GM10266 (cell line): ENCODE data around the gene COMMD1.

ENCODE experiments used
- DNase-seq: peaks from one replicate; pipeline ENCODE4 v3.0.0; 2012; ENCODE audit errors: extremely low spot score
- CTCF ChIP-seq: IDR thresholded peaks from 2 replicates; pipeline ENCODE4 v1.5.1; 2012; ENCODE audit warnings: mild to moderate bottlenecking, low read depth; ENCODE audit not compliant: control insufficient read depth, insufficient read depth; ENCODE audit errors: missing control alignments

Gene COMMD1

DNA sequence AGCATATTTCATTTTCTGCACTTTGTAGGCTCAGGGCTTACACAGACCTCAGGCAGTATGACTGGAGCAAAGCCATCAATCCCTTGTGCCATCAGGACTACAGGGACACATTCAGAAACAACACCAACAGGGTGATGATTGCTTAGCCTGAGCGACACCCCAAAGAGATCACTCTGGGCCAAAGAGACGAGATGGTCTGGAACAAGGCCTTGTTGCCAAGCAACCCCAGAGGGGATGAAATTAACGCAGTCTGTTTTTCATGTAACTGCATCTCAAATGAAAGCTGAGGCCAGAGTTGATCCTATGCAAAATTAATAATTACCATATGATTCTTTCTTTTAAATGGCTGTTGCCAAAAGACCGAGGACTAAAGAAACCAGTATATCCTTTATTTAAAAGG lies 270.3 kb downstream of the COMMD1 start:
- TF ChIP-seq CTCF = no peak
- DNase-seq = no peak

DNA sequence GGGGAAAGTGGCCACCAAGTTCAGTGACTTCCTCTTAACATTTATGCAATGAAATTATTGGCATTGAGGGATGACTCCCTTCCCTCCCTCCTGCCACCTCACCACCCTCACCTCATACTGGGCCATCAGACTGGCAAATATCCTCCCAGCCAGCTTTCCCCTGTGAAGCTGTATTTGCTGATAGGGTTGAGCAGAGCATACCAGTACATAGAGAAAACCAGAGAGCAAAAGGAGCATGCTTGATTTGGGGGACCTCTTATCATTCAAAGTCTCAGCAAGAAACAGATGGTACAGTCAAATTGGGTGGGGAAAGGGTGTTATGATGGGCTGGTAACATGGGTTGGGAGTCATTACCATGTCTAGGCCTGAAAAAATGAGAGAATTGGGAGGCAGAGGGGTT lies 271.3 kb downstream of the COMMD1 start:
- no peak for TF ChIP-seq CTCF
- DNase-seq = no peak

GRCh38 chr2:62177392-62178049 lies 272.0 kb downstream of the COMMD1 start:
- DNase-seq = no peak

DNA sequence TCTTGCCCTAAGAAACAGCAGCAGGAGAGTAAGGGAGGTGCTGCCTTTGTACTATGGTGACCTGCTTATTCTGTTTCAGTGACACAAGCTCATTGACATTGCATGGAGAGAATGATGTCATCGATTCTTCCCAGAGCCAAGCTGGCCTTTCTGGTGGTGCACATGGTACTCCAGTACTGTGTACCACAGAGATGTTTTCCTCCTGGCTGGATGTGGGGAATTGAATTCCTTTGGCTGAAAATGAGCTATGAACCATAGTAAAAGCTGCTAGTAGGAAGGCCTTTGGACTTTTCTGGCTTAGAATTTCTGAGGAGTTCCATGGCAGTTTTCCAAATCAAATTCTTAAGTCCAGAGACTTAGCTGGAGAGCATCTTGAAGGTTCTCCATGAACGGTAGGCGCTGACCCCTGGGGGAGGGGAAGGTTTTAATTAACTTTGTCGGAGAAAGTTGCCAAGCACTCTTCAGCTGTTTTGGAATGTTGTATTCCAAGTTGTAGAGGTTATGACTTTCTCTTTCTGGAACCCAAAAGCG lies 273.3 kb downstream of the COMMD1 start:
- no peak for DNase-seq
- TF ChIP-seq CTCF = no peak

More at GRCh38 chr2:62177392-62178049, 272.0 kb downstream of the COMMD1 start:
- no peak for TF ChIP-seq CTCF

DNA sequence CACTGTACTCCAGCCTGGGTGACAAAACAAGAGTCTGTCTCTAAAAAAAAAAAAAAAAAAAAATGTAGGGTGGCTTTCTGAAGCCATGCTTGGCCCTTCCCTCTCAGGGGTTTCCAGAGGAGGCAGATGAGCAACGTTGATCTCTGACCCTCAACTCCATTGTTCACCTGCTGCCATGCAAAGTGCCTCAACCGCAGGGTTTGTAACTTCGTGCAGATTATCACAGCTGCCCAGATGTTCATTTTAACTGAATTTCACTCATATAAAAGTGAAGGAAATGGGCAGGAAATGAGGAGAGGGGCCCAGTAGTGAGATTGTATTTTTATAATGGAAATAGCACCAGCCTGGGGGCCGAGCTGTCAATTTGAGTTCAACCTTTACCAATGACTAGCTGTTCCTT lies 275.5 kb downstream of the COMMD1 start:
- no peak for DNase-seq
- TF ChIP-seq CTCF = no peak

GRCh38 chr2:62181843-62182242 lies 276.4 kb downstream of the COMMD1 start:
- no peak for TF ChIP-seq CTCF
- no peak for DNase-seq

GRCh38 chr2:62184512-62185230 lies 279.2 kb downstream of the COMMD1 start:
- no peak for DNase-seq
- TF ChIP-seq CTCF = no peak
